A673 (cell line): Measurements from ENCODE around the gene FCHSD2. TPM values are rescaled to one million over a fixed set of nuclear protein-coding genes. Genes with fewer than 3 reads are reported as not detected.
"Not testable (repeated sequence)": the region's sequence is repeated elsewhere in the genome, so short reads cannot be mapped to it uniquely, and the experiment has no call there.

Experiments
- BruUV-seq: library from RNA; stranded (reverse); fragments of 400-500 nt; replicated peaks from 2 replicates; lab custom pipeline; 2021; lab: Mats Ljungman, UMichigan
- CTCF ChIA-PET: fragments of 300-600 bp; sonication (Branson Sonifier 250); formaldehyde crosslinking; loops from one replicate; lab custom pipeline; 2022; ENCODE audit warnings: antibody characterized with exemption; lab: Charles Lee
- POLR2A ChIA-PET: fragments of 300-600 bp; sonication (Branson Sonifier 250); formaldehyde crosslinking; loops from one replicate; lab custom pipeline; 2022; ENCODE audit warnings: antibody characterized with exemption; ENCODE audit not compliant: low non-redundant PET; lab: Charles Lee
- DNase-seq: peaks from one replicate; pipeline ENCODE4 v3.0.0-alpha.2; 2015; ENCODE audit warnings: low spot score
- H3K27ac ChIP-seq: fragments of 200-600 bp; sonication (generic); 2 replicates; pipeline ENCODE4 v1.5.1; 2016; ENCODE audit warnings: mixed run types, low read depth, mild to moderate bottlenecking, mixed read lengths, antibody characterized with exemption, low read length; ENCODE audit not compliant: poor library complexity, severe bottlenecking
- H3K27me3 ChIP-seq: fragments of 200-600 bp; sonication (generic); replicated peaks from 2 replicates; pipeline ENCODE4 v1.6.1; 2017; ENCODE audit warnings: mixed run types, low read depth, mild to moderate bottlenecking, mixed read lengths, antibody characterized with exemption, low read length; ENCODE audit not compliant: insufficient read depth, poor library complexity
- H3K36me3 ChIP-seq: fragments of 200-600 bp; sonication (generic); 2 replicates; pipeline ENCODE4 v1.6.1; 2016; ENCODE audit warnings: mixed run types, mild to moderate bottlenecking, mixed read lengths, antibody characterized with exemption, low read length; ENCODE audit not compliant: insufficient read depth, poor library complexity, severe bottlenecking
- H3K4me1 ChIP-seq: fragments of 200-600 bp; sonication (generic); 2 replicates; pipeline ENCODE4 v1.6.1; 2017; ENCODE audit warnings: mixed run types, mild to moderate bottlenecking, mixed read lengths, antibody characterized with exemption, low read length; ENCODE audit not compliant: insufficient read depth, poor library complexity, severe bottlenecking
- H3K4me3 ChIP-seq: fragments of 200-600 bp; sonication (generic); 2 replicates; pipeline ENCODE4 v1.5.1; 2016; ENCODE audit warnings: low read depth, mixed run types, mild to moderate bottlenecking, mixed read lengths, low read length; ENCODE audit not compliant: poor library complexity, severe bottlenecking
- H3K9me3 ChIP-seq: fragments of 200-600 bp; sonication (generic); 2 replicates; pipeline ENCODE4 v1.6.1; 2016; ENCODE audit warnings: mixed run types, low read depth, mild to moderate bottlenecking, mixed read lengths, antibody characterized with exemption, low read length; ENCODE audit not compliant: poor library complexity, severe bottlenecking
- EZH2 ChIP-seq: fragments of 200-600 bp; sonication (generic); IDR thresholded peaks from 2 replicates; pipeline ENCODE4 v1.6.1; 2017; ENCODE audit warnings: borderline replicate concordance, low read depth, mild to moderate bottlenecking, mixed read lengths, antibody characterized with exemption, low read length; ENCODE audit not compliant: poor library complexity, severe bottlenecking
- intact Hi-C: fragments of 100-400 bp; cut with micrococcal nuclease; formaldehyde crosslinking; loops from one replicate; pipeline ENCODE4 v1.10.0; 2022; ENCODE audit not compliant: unreplicated experiment
- total RNA-seq: library from RNA; stranded (reverse); gene quantifications from 2 replicates; pipeline ENCODE4 v1.2.3, GENCODE V29; 2021
- TF ChIP-seq, protein P1 (sequence below): fragments of 300-800, 200-600 bp; sonication (generic); conservative IDR thresholded peaks from 2 replicates; pipeline ENCODE4 v1.5.1; 2017; ENCODE audit warnings: low read depth, mild to moderate bottlenecking, antibody characterized with exemption, low read length, moderate library complexity, mixed read lengths

Gene FCHSD2
- total RNA-seq, 1 experiment from 2014 or later = 44.7 TPM

DNA sequence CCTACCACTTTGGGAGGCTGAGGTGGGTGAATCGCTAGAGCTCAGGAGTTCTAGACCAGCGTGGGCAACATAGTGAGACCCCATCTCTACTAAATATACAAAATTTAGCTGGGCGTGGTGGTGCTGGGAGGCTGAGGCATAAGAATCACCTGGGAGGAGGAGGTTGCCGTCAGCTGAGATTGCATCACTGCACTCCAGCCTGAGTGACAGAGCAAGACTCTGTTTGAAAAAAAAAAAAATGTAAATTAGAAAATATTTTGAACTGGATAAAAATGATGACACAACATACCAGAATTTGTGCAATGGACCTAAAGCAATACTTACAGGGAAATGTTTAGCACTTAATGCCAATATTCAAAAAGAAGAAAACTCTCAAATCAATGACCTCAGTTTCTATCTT is 281.5 kb downstream of the FCHSD2 start:
- no peak overlapping the region for H3K4me3 ChIP-seq
- no peaks in the 10 kb centered on the region for H3K4me1 ChIP-seq
- H3K27ac ChIP-seq = no peak overlapping the region
- no peaks in the 10 kb centered on the region for H3K27me3 ChIP-seq
- no peaks in the 10 kb centered on the region for H3K36me3 ChIP-seq
- DNase-seq = no peak
- CTCF ChIA-PET = no interaction called here
- TF ChIP-seq, protein P1, sequence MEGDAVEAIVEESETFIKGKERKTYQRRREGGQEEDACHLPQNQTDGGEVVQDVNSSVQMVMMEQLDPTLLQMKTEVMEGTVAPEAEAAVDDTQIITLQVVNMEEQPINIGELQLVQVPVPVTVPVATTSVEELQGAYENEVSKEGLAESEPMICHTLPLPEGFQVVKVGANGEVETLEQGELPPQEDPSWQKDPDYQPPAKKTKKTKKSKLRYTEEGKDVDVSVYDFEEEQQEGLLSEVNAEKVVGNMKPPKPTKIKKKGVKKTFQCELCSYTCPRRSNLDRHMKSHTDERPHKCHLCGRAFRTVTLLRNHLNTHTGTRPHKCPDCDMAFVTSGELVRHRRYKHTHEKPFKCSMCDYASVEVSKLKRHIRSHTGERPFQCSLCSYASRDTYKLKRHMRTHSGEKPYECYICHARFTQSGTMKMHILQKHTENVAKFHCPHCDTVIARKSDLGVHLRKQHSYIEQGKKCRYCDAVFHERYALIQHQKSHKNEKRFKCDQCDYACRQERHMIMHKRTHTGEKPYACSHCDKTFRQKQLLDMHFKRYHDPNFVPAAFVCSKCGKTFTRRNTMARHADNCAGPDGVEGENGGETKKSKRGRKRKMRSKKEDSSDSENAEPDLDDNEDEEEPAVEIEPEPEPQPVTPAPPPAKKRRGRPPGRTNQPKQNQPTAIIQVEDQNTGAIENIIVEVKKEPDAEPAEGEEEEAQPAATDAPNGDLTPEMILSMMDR = no peak
- TF ChIP-seq EZH2 = no peak
- intact Hi-C loops = no loop called here
- POLR2A ChIA-PET = no interaction called here
- no TSS peak for BruUV-seq
- no peaks in the 10 kb centered on the region for H3K9me3 ChIP-seq

DNA sequence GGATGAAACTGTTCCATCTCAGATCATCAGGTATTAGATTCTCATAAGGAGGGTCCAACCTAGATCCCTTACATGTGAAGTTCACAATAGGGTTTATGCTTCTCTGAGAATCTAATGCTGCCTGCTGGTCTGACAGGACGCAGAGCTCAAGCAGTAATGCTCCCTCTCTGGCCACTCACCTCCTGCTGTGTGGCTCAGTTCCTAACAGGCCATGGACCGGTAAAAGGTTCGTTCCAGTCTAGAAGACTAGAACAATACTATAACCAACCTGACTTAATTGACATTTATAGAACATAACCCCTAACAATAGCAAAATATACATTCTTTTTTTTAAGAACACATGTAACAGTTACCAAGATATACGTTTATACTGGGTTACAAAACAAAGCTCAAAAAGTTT is 282.1 kb downstream of the FCHSD2 start:
- intact Hi-C loops = no loop called here
- H3K27ac ChIP-seq = no peak overlapping the region
- POLR2A ChIA-PET = no interaction called here
- H3K9me3 ChIP-seq = no peaks in the 10 kb centered on the region
- DNase-seq = no peak
- no peaks in the 10 kb centered on the region for H3K4me1 ChIP-seq
- BruUV-seq = no TSS peak
- TF ChIP-seq, protein P1 = no peak
- TF ChIP-seq EZH2 = no peak
- no peaks in the 10 kb centered on the region for H3K27me3 ChIP-seq
- CTCF ChIA-PET = no interaction called here
- H3K4me3 ChIP-seq = no peak overlapping the region
- no peaks in the 10 kb centered on the region for H3K36me3 ChIP-seq

DNA sequence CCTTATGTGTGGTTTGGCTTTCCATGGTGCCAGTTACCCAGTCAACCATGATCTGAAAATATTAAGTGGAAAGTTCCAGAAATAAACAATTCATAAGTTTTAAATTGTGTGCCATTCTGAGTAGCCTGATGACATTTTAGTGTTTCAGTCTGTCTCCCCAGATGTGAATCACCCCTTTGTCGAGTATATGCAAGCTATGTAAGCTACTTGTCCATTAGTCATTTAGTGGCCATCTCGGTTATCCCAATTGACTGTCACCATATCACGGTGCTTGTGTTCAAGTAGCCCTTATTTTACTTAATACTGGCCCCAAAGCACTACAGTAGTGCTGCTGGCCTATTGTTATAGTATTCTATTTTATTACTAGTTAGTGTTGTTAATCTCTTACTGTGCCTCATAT is 283.0 kb downstream of the FCHSD2 start:
- TF ChIP-seq, protein P1 = no peak
- no peak for TF ChIP-seq EZH2
- ChIA-PET POLR2A (interaction anchor here (0.6 kb wide), 1 partner anchor 67 kb away, joined by 3 read pairs; no protein-coding TSS in a partner anchor), CTCF (no interaction called here)
- Histone ChIP-seq H3K27ac (no peak overlapping the region), H3K4me3 (no peak overlapping the region), H3K27me3 (no peaks in the 10 kb centered on the region), H3K4me1 (no peaks in the 10 kb centered on the region), H3K9me3 (no peaks in the 10 kb centered on the region), H3K36me3 (no peaks in the 10 kb centered on the region)
- no peak for DNase-seq
- BruUV-seq = no TSS peak
- intact Hi-C loops = no loop called here

DNA sequence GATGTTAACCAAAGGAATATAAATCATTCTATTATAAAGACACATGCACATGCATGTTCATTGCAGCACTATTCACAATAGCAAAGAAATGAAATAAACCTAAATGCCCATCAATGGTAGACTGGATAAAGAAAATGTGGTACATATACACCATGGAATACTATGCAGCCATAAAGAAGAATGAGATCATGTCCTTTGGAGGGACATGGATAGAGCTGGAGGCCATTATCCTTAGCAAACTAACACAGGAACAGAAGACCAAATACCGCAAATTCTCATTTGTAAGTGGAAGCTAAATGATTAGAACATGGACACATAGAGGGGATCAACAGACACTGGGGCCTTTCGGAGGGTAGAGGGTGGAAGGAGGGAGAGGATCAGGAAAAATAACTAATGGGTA is 283.9 kb downstream of the FCHSD2 start:
- H3K27me3 ChIP-seq, BruUV-seq, H3K4me1 ChIP-seq, H3K4me3 ChIP-seq, H3K36me3 ChIP-seq, H3K27ac ChIP-seq, POLR2A ChIA-PET, H3K9me3 ChIP-seq, DNase-seq, CTCF ChIA-PET, intact Hi-C loops: not testable (repeated sequence)
